Psoas muscle (tissue), 8 donors: ENCODE results near the gene TENT4B. TPM values are rescaled to one million over a fixed set of nuclear protein-coding genes. Genes with fewer than 3 reads are reported as not detected.

ENCODE experiments used
- ATAC-seq, 4 donors: fragments of 200-7000 bp; cut with Tn5 transposase; one replicate each; pipeline ENCODE4 v1.9.1; 2020; ENCODE audit warnings: moderate library complexity in 3 of 4, mild to moderate bottlenecking in 2 of 4
- DNase-seq, 2 donors: peaks; one replicate each; pipeline ENCODE4 v3.0.0-alpha.2; 2020
- H3K27ac ChIP-seq: fragments of 200-600 bp; one replicate; pipeline ENCODE4 v1.8.0; 2022
- H3K27me3 ChIP-seq, 3 donors: fragments of 200-600 bp in 1 of 3; one replicate each; pipeline versions ENCODE4 v1.6.1 to v1.8.0; 2013 to 2022; ENCODE audit warnings: low read length in 2 of 3, mild to moderate bottlenecking in 2 of 3, moderate library complexity in 1 of 3; ENCODE audit not compliant: insufficient read depth in 3 of 3
- H3K36me3 ChIP-seq, 2 donors: fragments of 200-600 bp in 1 of 2; one replicate each; pipeline versions ENCODE4 v1.6.1 to v1.8.0; 2013 to 2022; ENCODE audit warnings: low read depth in 1 of 2, mild to moderate bottlenecking in 1 of 2, moderate library complexity in 1 of 2; ENCODE audit not compliant: insufficient read depth in 1 of 2
- H3K4me1 ChIP-seq: fragments of 200-600 bp; one replicate; pipeline ENCODE4 v1.8.0; 2022
- H3K4me3 ChIP-seq: fragments of 200-600 bp; one replicate; pipeline ENCODE4 v1.8.0; 2022; ENCODE audit warnings: mild to moderate bottlenecking
- H3K9me3 ChIP-seq: fragments of 200-600 bp; one replicate; pipeline ENCODE4 v1.8.0; 2022
- CTCF ChIP-seq: fragments of 200-600 bp; IDR thresholded peaks from one replicate; pipeline ENCODE4 v1.8.0; 2022; ENCODE audit warnings: antibody characterized with exemption
- WGBS, 3 donors: extraction: QIAGEN DNeasy Blood & Tissue Kit; methylation state at CpG; one replicate each; pipeline versions ENCODE4 v1.1.6 to v1.1.7; 2013; 5-methylcytosine and 5-hydroxymethylcytosine counted together
- intact Hi-C, 2 donors: fragments of 100-400 bp; cut with DNase I; formaldehyde crosslinking; loops; one replicate each; pipeline versions ENCODE4 v1.11.0 to v1.14.2; 2022
- polyA plus RNA-seq, 3 donors: library from polyadenylated mRNA; stranded (reverse); fragments of 200-250 nt; gene quantifications; one replicate each; pipeline ENCODE4 v1.2.3, GENCODE V29; 2013
- total RNA-seq, 4 donors: library from RNA; stranded (reverse); fragmentation: NEBNext Ultra II Directional in 2 of 4; extraction: Animal tissue kit (Norgen Biotek cat#: 25700) in 2 of 4; gene quantifications; one replicate each; pipeline versions ENCODE4 v1.2.1 to v1.2.4, GENCODE V29; 2021 to 2023
- donor health status: healthy with polysubstance abuse.
- donor health status: DM: no; HTN: no; CAD: no; lungs with moderate emphysema.
- donor health status: Bipolar disorder and iron deficiency.
- donor health status: healthy.
- donor health status: DM: yes; HTN: yes; CAD: no.
- donor health status: DM: no; HTN: no; CAD: no.
- donor health status: DM: no; HTN: no; CAD: no.
- donor health status: DM: yes; HTN: yes; CAD: no.

Gene TENT4B
- total and polyA plus RNA-seq, 7 donors, result 3.5 to 9.7 (median 7.1) TPM

- Histone ChIP-seq H3K36me3 (no peaks in the 10 kb centered on the region), H3K27ac (peak overlapping the region; percentile 99), H3K9me3 (no peaks in the 10 kb centered on the region), H3K4me1 (peaks cover 39% of the 10 kb centered on the region), H3K4me3 (peak overlapping the region; percentile 92), H3K27me3 (no peaks in the 10 kb centered on the region)
- WGBS, 3 donors, result 0 to 1% (median 1%) methylated on average over 33 to 88 of the region's 89 CpGs
- DNase-seq (peak; percentile 28 to 60), ATAC-seq (no peak)
- intact Hi-C loops, result loop anchor here (5.0 kb wide), 2 partner anchors 58 to 87 kb away; partner anchors contain the start of gene HEATR3 (in 2 of the 2)
- TF ChIP-seq CTCF, result no peak
Observed at GRCh38 chr16:50153596-50154419, 702 bp downstream of the TENT4B start.

- Histone ChIP-seq H3K27me3 (no peaks in the 10 kb centered on the region), H3K4me1 (peaks cover 41% of the 10 kb centered on the region), H3K27ac (peak overlapping the region; percentile 99), H3K36me3 (no peaks in the 10 kb centered on the region), H3K9me3 (no peaks in the 10 kb centered on the region), H3K4me3 (peak overlapping the region; percentile 92)
- DNase-seq (no peak), ATAC-seq (no peak)
- no peak for TF ChIP-seq CTCF
- intact Hi-C loops, result loop anchor here (5.0 kb wide), 2 partner anchors 58 to 87 kb away; partner anchors contain the start of gene HEATR3 (in 2 of the 2)
- 15 to 21% (median 20%) methylated on average over 7 to 10 of the region's 10 CpGs for WGBS, 3 donors
Observed at GRCh38 chr16:50154420-50154950, 1.4 kb downstream of the TENT4B start.

- H3K36me3 ChIP-seq, result peaks cover 0 to 2% of the 10 kb centered on the region in 2 donors
- no peaks in the 10 kb centered on the region for H3K27me3 ChIP-seq
- H3K4me3 ChIP-seq, result peak overlapping the region; percentile 92
- peak overlapping the region; percentile 32 for H3K27ac ChIP-seq
- intact Hi-C loops, result loop anchor here in 1 of 2 donors (5.0 kb wide), 1 partner anchor 51 kb away; no protein-coding TSS in a partner anchor
- no peaks in the 10 kb centered on the region for H3K9me3 ChIP-seq
- DNase-seq, result no peak
- no peak for TF ChIP-seq CTCF
- H3K4me1 ChIP-seq, result peaks cover 46% of the 10 kb centered on the region
- WGBS, 3 donors, result 20 to 58% (median 21%) methylated on average over 1 of the region's 1 CpG
- ATAC-seq, result no peak
Observed at GRCh38 chr16:50155925-50156324, 2.8 kb downstream of the TENT4B start.

- no peak for ATAC-seq
- peak overlapping the region; percentile 23 for H3K27ac ChIP-seq
- TF ChIP-seq CTCF, result no peak
- no peak for DNase-seq
- intact Hi-C loops, result loop anchor here in 1 of 2 donors (5.0 kb wide), 1 partner anchor 51 kb away; no protein-coding TSS in a partner anchor
- H3K9me3 ChIP-seq, result no peaks in the 10 kb centered on the region
- H3K4me3 ChIP-seq, result no peak overlapping the region
- H3K4me1 ChIP-seq, result peaks cover 52% of the 10 kb centered on the region
- H3K36me3 ChIP-seq, result peaks cover 0 to 2% of the 10 kb centered on the region in 2 donors
- H3K27me3 ChIP-seq, result no peaks in the 10 kb centered on the region
- 77 to 90% (median 83%) methylated on average over 6 of the region's 6 CpGs for WGBS, 3 donors
Observed at GRCh38 chr16:50156590-50156989, 3.5 kb downstream of the TENT4B start.
